GM18520 (cell line): ENCODE data around the gene CDX1.

Source experiments
- ATAC-seq: cut with Tn5 transposase; IDR thresholded peaks from one replicate; pipeline ENCODE4 v1.9.1; 2021; ENCODE audit not compliant: unreplicated experiment

The CDX1 gene

DNA sequence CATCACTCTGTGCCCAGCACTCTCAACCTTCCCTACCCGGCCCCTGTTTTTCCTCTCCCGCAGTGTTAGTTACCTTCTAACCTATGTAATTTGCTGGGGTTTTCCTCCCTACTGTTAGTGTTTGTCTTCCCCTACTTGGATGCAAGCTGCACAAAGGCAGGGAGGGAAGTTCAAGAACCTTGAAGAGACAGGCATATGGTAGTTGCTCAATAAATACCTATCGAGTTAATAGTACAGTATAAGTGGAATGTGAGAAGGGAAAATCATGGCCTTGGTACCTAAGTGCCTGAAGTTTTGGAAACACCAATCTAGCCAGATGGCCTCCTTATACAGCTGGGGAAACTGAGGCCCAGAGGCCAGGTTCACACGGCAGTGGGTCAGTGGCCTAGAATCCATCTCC lies 35.1 kb upstream of the CDX1 start:
- ATAC-seq = no peak

DNA sequence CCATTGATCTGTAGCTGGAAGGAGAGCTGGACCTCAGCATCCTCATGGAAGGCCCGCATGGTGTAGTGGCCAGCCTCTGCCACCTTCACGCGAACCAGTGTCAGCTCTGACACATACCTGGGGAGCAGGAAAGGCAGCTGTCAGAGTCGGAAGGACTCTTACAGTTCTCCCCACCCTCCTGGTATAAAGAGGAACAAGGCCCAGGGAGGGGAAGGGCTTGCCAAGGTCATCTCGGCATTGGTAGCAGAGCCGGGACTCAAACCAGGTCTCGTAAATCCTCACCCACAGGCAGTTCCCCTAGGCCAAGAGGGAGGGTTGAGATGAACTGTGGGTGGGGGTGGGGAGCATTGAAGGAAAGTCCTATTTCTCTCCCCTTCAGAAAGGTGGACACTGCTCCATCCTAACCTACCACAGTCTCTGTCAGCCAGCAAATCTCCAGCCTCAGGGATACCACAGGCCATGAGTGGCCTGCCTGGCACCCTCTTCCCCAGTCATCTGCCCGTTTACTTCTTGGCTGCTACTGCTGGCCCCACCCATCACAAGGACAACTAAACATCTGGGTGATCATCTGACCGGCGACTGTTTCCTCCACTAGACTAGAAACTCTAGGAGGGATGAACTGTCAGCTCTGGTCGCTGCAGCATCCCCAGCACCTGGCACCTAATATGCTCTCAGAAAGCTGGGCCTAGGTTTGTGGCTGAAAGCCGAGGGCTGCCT lies 34.4 kb upstream of the CDX1 start:
- no peak for ATAC-seq

DNA sequence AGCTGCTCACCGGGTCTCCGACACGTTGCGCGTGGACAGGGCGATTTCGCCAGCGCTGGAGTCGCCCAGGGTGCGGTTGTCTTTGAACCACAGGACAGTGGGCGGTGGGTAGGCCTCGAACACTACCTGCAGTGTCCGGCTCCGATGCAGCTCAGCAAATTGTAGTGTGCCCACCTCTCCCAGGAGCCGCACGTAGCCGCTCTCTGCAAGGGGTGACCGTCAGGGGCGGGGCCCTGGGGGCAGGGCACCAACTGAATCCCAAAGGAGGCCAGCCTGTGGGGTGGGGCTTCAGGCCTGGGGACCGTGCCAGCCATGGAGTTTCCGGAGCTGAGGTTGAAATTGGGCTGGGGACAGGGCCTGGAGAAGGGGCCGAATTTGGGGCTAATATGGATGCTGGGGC lies 33.8 kb upstream of the CDX1 start:
- ATAC-seq = no peak

DNA sequence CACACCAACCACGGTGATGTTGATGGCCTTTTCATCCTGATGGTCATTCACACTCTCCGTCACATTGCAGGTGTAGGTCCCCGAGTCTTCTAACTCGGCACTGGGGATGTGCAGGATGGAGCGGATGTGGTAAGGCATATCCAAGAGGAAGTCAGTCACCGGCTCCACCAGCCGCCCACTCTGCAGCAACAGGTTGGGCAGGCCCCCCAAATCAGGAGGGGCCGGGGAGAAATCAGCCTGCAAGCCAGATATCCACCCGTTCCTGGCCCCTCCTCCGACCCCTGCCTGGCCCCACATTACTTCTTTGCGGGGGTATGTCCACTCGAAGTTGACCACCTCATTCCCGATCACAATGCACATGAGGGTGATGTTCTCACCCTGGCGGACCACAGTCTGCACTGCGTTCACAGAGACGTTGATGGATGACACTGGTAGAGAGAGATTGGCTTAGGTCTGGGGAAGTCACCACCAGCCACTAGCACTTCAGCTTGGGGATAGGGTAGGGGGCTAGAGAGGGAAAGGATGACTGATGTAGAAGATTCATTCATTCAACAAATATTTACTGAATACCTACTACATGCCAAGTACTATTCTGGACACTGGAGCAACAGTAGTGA lies 32.9 kb upstream of the CDX1 start:
- no peak for ATAC-seq

DNA sequence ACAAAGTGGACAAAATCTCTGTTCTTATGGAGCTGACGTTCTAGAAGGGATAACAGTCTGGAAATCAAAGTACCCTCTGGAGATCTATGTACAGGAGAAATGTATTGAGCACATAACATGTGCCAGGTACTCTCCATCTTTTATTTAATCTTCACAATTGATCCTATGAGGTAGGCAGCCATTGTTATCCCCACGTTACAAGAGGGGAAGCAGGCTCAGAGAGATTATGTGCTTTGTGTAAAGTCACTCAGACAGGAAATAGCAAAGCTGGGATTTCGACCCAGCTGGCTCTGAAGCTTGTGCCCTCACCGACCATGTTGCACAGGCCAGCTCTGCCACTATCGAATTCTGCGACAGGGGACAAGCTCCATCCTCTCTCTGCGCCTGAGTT lies 32.4 kb upstream of the CDX1 start:
- no peak for ATAC-seq

DNA sequence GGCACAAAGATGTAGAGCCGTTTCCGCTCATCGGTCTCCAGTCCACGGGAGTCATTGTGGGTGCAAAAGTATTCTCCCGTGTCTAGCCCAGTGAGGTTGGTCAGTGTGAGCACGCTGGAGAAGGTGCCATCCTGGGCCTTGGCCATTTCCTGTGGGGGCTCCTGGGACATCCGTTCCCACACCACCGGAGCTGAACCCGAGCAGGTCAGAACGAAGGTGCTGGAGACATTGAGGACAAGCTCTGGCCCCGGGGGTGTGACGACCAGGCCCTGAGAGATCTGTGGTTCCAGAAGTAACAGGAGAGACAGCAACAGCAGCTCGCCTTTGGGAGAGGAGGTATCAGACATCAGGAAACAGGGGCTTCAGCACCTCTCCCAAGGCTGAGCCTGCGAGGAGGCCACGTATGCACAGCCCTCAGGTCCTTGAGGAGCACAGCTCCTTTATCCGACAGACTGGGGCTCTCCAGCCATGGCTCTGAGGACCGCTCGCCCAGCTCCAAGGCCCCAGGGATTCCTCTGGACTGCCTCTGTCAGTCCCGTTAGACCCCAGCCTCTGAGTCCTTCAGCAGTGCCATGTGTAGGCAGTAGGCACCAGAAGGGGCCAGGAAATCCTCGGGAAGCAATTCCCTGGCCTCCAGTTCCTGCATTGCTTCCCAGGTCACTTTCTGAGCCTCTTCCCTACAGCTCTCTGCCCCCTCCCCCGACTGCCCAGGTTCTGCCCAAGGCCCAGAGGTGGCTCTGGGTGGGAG lies 30.8 kb upstream of the CDX1 start:
- ATAC-seq = no peak

DNA sequence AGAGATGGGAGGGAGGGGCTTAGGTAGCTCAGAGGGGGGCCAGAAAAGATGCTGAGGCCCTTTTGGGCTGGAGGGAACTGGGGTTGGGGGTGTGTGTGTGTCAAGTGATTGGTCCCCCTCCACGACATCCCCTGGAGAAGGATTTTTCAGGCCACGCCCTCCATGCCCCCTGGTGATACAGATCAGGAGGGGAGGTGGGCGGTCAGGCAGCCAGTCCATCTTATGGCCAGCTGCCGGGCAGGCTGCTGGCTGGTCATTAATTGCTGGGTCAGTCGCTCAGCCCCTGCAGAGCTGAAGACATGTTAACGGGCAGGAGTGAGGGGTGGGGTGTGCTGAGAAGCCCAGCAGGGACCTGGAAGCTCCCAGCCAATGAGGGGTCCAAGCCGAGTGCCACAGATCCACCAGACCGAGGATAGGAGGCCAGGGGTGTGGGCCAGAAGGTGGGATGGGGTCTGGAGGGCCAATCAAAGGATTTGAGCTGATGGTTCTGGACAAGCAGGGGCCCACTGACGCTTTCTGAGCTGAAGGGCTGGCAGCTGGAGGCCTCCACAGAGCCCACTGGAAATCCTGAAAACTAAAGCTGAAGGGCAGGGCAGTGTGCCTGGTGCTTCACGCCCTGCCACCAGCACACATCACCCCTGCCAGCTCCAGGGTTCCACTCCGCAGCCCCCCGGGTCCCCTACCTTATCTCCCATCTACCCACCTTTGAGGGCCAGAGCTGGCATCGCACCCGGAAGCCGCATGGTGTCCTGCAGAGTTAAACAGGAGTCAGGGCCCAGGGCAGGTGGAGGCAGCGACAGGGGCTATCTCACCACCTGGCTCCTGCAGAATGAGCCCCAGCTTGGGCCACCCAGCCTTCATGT lies 30.0 kb upstream of the CDX1 start:
- ATAC-seq = no peak

DNA sequence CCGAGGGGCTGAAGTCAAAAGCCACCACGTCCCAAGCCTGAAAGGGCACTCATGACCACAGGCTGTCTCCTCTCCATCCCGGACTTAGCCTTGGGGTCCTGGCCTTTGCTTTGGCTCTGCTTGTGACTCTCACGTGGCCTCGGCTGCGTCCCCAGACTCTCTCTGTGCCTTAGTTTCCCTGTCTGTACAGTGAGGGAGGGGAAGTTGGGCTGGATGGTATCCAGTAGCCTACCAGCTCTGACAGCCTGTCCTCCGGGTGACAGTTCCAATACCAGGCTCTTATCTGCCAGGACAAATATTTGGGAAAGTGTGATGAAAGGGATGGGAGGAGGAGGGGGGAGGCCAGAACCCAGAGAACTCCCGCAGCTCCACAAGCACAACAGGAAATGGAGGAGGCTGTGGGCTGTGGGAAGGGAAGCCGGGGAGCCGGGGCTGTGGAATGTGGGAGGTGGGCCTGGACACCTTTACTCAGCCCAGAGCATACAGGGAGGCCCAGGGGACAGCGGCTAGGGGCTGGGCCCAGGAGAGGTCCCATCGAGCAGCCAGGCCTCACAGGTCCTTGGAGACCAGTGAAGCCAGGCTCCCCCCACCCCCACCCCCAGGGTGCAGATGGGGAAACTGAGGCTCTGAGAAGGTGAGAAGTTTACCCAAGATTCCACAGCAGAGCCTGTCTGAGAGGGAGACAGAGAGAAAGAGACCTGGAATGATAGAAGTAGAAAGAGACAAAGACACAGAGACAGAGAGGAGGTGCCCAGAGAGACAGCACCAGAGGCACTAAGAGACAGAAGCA lies 29.2 kb upstream of the CDX1 start:
- ATAC-seq = no peak

DNA sequence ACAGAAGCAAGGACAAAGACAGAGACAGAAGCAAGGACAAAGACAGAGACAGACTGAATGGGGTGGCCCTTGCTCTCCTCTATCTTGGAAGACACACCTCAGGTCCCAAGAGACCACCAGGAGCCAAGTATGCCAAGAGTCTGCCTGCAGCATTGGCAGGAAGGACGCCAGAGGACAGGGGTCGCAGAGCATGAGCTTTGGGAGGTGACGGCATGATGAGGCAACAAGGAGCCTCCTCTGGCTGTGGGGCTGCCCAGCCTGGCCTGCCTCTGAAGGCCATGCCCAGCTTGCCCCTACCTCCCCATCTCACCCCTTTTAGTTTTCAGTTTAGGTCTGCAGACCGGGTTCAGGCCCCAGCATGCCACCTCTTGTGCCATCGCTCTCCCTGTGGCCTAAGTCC lies 28.6 kb upstream of the CDX1 start:
- no peak for ATAC-seq

DNA sequence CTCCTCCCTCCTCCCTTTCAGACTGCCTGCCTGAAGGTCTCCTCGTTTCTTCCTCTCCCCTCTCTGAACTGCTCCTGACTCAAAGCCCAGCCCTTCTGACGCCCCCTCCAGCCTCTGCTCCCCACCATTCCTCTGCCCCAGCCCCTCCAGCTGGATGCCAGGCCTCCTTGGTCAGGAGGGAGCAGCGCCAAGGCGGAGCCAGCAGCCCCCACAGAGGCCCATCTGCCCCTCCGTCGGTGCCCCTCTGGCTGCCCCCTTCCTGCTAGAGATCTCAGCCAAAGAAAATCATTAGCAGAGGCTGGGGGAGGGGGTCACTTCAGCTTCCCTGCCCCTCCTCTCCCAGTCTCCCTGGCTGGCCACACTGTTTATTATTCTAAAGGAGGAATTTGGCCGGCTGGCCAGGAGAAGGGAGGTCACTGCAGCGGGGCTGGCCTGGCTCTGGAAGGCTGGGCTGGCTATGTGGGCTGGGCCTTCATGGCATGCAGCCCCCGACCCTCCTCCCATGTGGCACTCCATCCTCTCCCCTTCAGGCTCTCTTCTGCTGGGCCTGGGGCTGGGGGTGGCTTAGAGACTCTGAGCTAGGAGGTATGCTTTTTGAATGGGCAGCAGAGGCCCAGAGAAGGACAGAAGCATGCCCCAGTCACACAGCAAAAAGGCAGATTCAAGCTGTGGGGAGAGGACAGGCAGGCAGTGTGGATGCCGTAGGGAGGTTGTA lies 27.9 kb upstream of the CDX1 start:
- no peak for ATAC-seq

DNA sequence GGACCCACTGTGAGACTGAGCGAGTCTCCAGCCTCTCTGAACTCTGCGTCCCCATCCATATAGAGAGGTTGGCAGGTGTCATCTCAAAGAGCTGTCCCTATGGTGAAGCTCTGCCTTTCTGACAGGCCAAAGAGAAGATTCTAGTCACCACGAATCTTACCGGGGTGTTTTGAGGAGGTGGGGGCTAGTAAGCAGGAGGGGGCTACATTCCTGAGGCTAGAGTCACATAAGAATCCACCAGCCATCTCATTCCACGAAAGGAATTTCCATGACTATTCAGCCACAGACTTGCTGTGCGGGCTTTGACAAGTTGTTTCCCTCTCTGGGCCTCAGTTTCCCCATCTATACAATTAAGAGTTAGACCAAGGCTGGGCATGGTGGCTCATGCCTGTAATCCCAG lies 27.2 kb upstream of the CDX1 start:
- ATAC-seq = no peak

DNA sequence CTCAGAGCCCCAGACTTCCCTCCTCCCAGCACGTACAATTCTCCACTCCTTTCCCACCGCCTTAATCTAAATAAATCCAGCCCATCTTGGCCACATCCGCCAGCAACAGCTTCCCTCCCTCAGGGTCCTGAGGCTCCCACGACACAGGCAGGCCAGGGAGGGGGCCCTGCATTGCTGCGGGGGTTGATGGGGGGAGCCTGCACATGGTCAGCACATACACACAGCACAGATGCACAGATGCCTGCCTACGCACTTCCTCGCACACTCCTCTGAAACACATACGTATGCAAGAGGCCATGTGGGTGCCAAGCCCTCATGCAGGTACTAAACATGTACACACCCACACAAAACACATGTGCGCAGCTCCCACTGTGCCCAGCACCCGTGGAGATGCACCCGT lies 25.7 kb upstream of the CDX1 start:
- ATAC-seq = no peak

DNA sequence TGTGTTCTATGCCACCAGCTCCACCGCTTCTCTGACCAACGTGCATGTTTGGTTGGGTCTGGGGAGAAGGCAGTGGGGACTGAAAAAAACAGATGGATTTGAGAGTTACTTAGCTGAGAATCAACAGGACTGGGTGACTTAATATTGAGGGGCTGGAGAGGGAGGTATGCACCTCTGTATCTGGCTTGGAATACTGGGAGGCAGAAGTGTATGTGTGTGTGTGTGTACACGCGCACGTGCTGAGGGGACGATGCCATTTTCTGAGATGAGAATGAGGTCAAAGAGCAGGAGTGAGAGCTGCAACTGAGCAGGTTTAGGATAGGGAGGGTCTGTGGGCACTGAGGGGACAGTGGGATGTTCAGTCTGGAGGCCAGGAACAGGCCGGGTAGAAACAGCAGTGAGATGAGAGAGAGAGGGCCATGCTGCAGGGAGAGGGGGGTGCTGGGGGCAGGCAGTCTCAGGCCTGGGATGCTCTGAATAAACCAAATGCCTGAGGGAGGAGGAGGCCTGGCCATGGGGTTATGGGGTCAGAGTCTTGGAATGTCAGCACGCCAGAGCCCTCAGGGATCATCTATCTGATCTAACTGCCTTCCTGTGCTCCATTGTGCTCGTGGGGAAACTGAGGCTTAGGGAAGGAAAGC lies 24.9 kb upstream of the CDX1 start:
- no peak for ATAC-seq

DNA sequence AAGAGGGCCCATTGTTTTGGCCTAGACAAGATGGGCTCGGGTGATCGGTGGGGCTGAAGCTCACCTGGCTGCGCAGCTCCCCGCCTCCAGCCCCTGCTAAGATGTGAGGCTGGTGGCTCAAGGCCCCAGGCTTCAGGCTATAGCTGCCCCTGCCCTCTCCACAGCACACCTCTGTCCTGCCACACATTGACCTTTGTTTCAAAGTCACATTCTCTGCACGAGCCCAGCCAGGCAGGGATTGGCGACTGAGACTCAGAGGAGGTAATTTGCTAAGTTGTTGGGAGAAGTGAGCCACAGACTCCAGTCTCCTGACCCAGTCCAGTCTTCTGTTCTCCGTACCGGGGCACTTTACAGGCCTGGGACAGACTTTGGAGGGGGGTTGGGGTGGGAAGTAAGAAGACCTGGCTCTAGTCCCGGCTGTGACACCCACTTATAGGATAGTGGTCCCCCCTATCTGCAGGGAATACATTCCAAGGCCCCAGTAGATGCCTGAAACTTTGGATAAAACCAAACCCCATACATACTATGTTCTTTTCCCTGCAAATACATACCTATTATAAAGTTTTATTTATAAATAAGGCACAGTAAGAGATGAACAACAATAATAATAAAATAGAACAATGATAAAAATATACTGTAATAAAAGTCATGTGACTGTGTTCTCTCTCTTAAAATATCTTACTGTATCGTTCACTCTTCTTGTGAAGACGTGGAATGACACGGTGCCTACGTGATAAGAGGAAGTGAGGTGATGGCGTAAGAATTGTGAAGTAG lies 24.2 kb upstream of the CDX1 start:
- no peak for ATAC-seq

DNA sequence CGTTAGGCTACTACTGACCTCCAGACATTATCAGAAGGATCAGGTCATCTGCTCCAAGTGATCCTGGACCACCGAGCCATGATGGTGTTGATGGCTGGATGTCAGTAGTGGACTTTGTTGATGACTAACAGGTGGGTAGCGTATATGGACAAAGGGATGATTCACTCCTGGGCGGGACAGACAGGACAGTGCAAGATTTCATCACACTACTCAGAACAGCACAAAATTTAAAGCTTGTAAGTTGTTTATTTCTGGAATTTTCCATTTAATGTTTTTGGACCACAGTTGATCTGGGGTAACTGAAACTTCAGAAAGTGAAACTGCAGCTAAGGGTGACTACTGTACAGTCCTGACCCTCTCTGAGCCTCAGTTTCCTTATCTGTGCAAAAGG lies 23.6 kb upstream of the CDX1 start:
- no peak for ATAC-seq

DNA sequence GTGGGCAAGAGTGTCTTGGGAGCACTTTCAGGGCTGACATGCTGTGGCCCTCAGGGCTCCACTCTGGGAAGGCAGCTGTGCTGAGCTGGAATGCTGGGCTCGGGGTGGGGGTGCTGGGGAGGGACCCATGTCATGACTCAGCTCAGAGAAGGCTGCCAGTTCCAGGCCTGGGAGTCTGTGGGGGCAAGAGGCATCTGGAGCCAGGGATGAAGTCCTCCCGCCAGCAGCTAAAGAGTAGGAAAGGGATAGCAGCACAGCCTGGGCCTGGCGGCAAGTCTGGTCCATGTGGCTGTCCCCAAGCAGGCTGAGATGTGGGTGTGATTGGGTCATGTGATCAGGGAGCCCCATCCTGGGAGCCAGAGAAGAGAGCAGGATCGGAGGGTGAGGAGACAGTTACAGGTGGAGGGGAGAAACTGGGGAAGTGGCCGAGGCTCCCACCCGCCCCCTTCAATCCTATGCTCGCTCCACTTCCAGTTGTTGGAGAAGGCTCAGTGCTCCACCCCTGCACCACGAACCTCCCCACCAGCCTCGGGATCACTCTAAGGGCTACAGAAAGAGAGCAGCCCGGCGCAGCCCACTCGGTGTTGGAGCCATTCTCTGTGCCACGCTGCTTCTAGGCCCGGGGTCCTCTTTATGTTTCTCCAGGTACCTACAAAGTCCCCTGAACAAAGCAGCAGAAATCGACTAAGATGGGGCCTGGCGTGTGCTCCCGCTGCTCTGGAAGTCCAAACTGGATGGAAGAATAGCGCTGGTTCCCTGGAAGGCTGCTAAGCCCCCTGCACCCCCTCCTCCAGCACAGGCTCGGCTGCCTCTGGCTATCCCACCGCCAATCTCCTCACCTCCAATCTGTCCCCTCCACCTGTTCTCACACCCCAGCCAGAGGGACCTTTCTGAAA lies 23.0 kb upstream of the CDX1 start:
- ATAC-seq = no peak

DNA sequence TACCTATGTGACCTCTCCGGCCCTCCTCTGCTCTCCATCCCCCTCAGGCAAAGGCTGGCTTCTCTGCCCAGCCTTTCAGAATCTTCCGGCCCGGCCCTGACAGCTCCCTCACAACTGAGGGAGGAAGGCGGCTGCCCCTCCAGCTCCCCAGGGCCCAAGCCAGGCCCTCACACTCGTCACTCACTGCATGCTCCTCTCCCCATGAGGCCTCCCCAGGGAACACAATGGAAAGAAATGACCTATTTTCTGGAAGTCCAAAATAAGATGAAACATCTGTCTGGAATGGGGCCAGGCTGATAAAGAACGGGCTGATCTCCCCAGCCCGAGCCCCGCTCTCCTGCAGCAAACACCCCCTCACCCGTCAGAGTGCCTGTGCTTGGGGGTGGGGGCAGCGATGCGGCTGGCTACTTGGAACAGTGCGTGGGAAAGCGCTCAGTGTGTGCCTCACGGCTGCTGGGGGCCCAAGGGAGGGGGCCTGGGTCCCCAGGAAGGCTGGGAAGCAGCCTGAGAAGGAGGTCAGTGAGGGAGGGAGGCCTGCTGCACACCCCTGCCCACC lies 22.3 kb upstream of the CDX1 start:
- no peak for ATAC-seq

DNA sequence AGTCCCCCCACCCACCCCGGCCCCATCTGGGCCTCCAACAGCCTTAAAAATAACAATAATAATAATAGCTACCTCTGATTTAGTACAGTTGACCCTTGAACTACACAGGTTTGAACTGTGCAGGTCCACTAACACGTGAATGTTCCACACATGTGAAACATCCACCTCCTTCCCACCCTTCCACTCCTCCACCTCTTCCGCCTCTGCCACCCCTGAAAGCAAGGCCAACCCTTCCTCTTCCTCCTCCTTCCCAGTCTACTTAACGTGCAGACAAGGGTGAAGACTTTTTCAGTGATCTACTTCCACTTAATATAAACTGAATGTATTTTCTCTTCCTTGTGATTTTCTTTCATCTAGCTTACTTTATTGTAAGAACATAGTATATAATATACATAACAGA lies 21.7 kb upstream of the CDX1 start:
- ATAC-seq = no peak
